Fibroblast of lung (primary cell): ENCODE data around the gene PICALM.

Source experiments
- CTCF ChIP-seq, 2 donors: IDR thresholded peaks in 1 of 2; conservative IDR thresholded peaks in 1 of 2; 1 replicate in 1 of 2; 2 replicates in 1 of 2; pipeline ENCODE4 v1.5.1; 2011 to 2012; ENCODE audit warnings: low read length in 2 of 2, control low read depth in 1 of 2, inconsistent platforms in 1 of 2, low read depth in 1 of 2, mild to moderate bottlenecking in 1 of 2
- EZH2 ChIP-seq: IDR thresholded peaks from 2 replicates; pipeline ENCODE4 v1.5.1; 2012; ENCODE audit warnings: low read length, control low read depth, mild to moderate bottlenecking; ENCODE audit errors: missing control alignments

- TF ChIP-seq CTCF (conservative IDR thresholded peaks at IDR 0.05 in 1 of 2, IDR thresholded peaks at IDR 0.05 in 1 of 2; ENCODE audit: low read depth in 1 of 2, low read length in 2 of 2), result no peak
- no peak for TF ChIP-seq EZH2
These were observed 145.4 kb downstream of the PICALM start for GRCh38 chr11:85923455-85923854.
